COLO829 (cell line): ENCODE measurements around the gene E2F6.
A peak's percentile ranks its signal among the peaks of the same experiment; 100 is the strongest.

Source experiments
- DNase-seq: peaks from one replicate; pipeline ENCODE4 v3.0.0; 2012; ENCODE audit warnings: low spot score

Gene E2F6

GRCh38 chr2:11492720-11493119 lies 26.8 kb upstream of the E2F6 start:
- no peak for DNase-seq

- no peak for DNase-seq
Measured at GRCh38 chr2:11492244-11492643, 26.3 kb upstream of the E2F6 start.

- no peak for DNase-seq
Measured at GRCh38 chr2:11491348-11491933, 25.5 kb upstream of the E2F6 start.

GRCh38 chr2:11490194-11490593 lies 24.2 kb upstream of the E2F6 start:
- no peak for DNase-seq

- DNase-seq, result no peak
Measured at GRCh38 chr2:11488809-11489208, 22.8 kb upstream of the E2F6 start.

- DNase-seq, result no peak
Measured at GRCh38 chr2:11483806-11484617, 18.1 kb upstream of the E2F6 start.

GRCh38 chr2:11482473-11483035 lies 16.6 kb upstream of the E2F6 start:
- DNase-seq, result no peak

- no peak for DNase-seq
Measured at GRCh38 chr2:11481789-11482472, 16.0 kb upstream of the E2F6 start.

- no peak for DNase-seq
Measured at GRCh38 chr2:11481426-11481788, 15.4 kb upstream of the E2F6 start.

- DNase-seq, result no peak
Measured at GRCh38 chr2:11480859-11481258, 14.9 kb upstream of the E2F6 start.

- DNase-seq, result no peak
Measured at GRCh38 chr2:11480406-11480805, 14.4 kb upstream of the E2F6 start.

GRCh38 chr2:11478899-11479605 lies 13.1 kb upstream of the E2F6 start:
- no peak for DNase-seq

- DNase-seq, result peak; percentile 50
Measured at GRCh38 chr2:11477994-11478393, 12.0 kb upstream of the E2F6 start.

- no peak for DNase-seq
Measured at GRCh38 chr2:11473659-11474433, 7.9 kb upstream of the E2F6 start.

- no peak for DNase-seq
Measured at GRCh38 chr2:11467749-11468148, 1.8 kb upstream of the E2F6 start.

GRCh38 chr2:11467129-11467649 lies 1.2 kb upstream of the E2F6 start:
- no peak for DNase-seq

- DNase-seq, result no peak
Measured at GRCh38 chr2:11466307-11467128, 557 bp upstream of the E2F6 start.

GRCh38 chr2:11465110-11465484 lies 864 bp downstream of the E2F6 start:
- DNase-seq, result no peak

GRCh38 chr2:11459816-11460215 lies 6.1 kb downstream of the E2F6 start:
- DNase-seq, result no peak

GRCh38 chr2:11458753-11459152 lies 7.2 kb downstream of the E2F6 start:
- DNase-seq, result no peak
